HG03064 (cell line): ENCODE measurements around the gene NEK6.
A peak's percentile ranks its signal among the peaks of the same experiment; 100 is the strongest.

ENCODE experiments used
- ATAC-seq: cut with Tn5 transposase; IDR thresholded peaks from one replicate; pipeline ENCODE4 v1.9.1; 2021; ENCODE audit warnings: low read depth; ENCODE audit not compliant: unreplicated experiment

Gene NEK6

GRCh38 chr9:124293718-124294506 is 36.2 kb downstream of the NEK6 start:
- no peak for ATAC-seq

GRCh38 chr9:124295159-124295794 is 37.5 kb downstream of the NEK6 start:
- peak; percentile 36 for ATAC-seq

GRCh38 chr9:124296094-124296493 is 38.3 kb downstream of the NEK6 start:
- no peak for ATAC-seq

DNA sequence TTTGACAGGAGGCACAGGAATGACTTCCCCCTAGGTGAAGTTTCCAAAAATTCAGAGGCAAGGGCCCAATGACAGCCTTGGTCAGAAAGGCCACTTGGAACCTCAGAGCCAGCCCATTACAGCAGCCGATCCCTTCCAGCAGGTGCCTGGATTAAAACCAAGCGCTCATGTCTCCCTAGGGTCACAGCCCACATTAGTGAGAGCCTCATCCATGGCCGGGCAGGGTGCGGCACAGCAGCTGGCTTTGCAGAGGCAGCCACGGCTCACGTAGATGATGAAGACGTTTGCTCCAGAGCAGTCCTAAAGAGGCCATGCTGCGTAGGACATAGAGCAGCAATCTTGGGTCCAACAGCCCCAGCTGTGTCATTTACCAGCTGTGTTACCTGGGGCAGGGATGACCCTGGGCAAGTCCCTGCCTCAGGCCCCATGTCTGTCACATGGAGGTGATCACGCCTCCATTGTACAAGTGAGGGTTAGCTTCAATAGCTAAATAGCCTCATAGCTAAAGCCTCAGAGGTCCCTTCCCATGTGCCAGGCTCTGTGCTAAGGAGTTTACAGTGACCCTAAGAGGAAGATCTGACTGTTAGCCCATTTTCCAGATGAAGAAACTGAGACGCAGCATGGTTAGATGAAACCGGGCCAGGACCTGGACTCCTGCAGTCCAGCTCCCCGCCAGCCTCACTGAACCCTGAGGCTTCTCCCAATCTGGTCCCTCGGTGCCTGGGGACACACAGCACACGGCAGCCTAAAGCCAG is 39.2 kb downstream of the NEK6 start:
- no peak for ATAC-seq

DNA sequence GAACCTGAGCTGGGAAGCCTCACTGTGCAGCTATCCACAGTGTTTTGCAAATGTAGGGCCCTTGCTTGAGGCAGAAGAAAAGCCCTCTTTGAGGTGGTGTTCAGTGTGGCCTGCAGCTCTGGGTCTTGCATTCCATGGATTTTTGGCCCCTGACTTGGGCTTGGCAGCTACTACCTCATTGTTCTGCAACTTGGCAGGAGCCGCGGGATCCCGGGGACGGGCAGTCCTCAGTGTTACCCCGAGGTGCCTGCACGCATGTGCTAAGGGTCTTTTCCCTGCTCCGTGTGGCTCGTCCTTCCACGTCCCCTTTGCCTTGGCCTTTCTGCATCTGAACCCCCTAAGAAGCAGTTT is 39.8 kb downstream of the NEK6 start:
- no peak for ATAC-seq

GRCh38 chr9:124297915-124298645 is 40.3 kb downstream of the NEK6 start:
- no peak for ATAC-seq

DNA sequence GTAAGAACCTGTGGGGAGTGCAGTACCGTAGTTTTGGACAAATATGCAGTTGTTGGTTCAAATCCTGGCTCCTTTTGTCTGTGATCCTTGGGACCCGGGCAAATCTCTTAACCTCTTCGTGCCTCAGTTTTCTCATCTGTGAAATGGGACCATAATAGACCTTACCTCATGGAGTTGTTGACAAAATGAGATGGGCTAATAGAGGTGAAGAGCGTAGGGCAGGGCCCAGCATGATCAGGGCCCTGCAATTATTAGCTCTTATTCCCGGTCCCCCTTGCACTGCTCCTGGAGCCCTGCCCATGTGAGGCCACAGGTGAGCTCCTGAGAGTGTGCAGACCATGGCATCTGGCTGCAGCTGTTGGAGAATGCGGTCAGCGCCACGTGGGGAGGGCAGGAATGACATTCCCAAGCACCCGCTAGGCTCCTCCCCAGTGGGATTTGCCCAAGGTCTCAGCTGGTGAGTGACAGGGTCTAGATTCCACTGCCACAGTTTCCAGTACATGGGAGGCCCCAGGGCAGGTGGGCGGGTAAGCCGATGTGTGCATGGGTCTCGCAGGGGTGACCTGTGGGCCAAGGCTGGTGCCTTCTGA is 41.0 kb downstream of the NEK6 start:
- no peak for ATAC-seq

DNA sequence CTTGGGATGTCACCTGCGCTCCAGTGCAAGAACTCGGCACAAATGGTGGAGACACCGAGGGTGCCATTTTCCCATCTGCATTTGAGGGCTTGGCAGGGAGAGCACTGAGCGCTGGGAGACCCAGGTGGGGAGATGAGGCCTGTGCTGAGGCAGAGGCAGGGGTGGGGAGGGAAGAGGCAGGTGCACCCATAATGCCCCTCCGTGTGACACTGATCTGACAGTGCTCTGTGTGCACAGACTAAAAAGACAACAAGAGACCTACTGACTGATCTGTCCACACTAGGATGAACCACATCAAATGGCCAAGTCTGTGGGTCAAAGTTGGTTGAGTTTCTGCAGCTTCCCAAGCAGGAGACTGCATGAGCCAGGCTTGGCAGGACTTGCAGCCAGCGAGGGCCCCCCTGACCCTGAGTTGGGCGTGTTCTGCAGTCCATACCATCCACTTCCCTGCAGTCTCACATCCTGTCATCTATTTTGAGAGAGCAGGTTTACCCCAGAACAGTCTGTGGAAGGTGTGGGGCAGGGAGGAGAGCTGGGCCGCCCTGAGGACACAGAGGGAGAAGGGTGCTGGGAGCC is 41.9 kb downstream of the NEK6 start:
- no peak for ATAC-seq

DNA sequence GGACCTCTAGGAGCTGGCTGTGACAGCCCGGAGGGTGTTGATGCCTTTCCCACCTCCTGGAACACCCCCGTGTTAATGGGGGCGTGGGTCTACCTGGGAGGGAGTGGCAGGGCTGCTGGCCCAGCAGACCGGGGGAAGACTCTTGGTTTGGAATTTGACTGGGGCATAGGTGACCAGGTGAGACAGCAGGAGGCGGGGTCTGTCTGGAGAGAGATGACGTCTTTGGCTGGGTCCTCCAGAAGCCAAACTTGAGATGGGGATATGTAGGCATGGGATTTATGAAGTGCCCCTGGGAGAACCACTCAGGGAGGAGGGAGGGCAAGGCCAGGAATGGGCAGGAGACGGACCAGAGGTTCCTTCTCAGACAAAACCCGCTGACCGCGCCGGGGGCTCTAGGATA is 42.6 kb downstream of the NEK6 start:
- ATAC-seq: no peak

DNA sequence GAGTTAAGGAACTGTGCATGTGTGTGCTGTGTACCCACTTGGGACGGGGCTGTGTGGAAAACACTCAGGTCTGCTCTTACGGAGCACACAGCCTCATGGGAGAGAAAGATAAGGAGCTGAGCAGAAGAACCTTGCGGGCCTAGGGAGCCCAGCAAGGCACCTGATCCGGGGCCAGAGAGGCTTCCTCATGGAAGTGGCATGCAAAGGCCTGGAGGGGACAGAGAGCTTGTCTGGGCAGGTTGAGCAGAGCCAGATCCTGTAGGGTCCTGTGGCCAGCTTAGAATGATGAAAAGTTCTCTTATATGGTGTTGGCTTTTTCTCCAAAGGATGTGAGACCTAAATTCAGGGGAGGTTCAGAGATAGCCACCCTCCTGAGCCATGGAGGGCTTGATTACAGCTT is 45.2 kb downstream of the NEK6 start:
- no peak for ATAC-seq

- no peak for ATAC-seq
Observed at GRCh38 chr9:124303762-124304161, 46.0 kb downstream of the NEK6 start.

DNA sequence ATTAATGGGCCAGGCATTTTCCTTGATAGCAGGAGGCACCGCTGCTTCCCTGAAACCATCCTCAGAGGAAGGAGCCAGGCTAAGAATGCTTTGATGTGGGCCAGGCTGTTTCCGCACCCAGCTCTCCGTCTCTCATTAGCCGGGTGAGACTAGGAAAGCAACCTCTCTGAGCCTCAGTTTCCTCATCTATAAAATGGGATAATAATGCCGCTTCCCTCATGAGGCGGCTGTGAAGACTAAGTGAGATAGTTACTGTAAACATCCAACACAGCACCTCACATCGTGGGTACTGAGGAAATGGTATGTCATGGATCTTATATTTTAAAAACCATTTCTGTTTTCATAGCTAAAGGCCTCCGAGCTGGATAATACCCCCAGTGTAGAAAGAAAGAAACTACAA is 46.5 kb downstream of the NEK6 start:
- no peak for ATAC-seq

- ATAC-seq: no peak
Observed at GRCh38 chr9:124306098-124306735, 48.5 kb downstream of the NEK6 start.

DNA sequence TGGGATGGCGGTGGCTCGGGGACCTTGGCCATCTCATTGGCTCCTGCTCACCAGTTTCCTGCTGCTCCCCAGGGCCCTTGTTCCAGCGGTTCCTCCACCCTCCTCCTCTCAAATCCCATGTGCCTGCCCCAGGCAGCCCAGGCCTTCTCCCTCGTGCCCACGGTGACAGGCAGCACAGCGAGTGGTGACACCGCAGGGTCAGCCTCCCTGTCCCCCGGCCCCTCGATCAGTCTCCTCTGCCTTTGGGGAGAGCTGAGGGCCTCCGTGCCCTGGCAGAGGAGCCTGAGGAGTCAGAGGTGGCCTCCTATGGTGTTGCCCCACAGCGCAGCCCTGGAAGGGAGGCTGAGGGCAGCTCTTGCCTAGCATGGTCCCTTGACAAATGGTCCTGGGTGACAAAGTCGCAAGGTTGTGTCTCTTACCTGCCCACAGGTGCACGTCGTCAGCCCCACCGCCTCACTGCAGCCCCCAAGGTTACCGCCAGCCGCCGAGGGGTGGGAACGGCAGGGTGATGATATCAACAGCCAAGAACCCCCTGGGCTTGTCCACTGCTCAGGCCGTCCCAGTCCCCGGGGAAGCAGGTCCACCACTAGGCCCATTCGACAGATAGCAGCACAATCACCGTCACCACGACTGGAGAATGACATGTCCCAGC is 49.8 kb downstream of the NEK6 start:
- ATAC-seq: no peak

DNA sequence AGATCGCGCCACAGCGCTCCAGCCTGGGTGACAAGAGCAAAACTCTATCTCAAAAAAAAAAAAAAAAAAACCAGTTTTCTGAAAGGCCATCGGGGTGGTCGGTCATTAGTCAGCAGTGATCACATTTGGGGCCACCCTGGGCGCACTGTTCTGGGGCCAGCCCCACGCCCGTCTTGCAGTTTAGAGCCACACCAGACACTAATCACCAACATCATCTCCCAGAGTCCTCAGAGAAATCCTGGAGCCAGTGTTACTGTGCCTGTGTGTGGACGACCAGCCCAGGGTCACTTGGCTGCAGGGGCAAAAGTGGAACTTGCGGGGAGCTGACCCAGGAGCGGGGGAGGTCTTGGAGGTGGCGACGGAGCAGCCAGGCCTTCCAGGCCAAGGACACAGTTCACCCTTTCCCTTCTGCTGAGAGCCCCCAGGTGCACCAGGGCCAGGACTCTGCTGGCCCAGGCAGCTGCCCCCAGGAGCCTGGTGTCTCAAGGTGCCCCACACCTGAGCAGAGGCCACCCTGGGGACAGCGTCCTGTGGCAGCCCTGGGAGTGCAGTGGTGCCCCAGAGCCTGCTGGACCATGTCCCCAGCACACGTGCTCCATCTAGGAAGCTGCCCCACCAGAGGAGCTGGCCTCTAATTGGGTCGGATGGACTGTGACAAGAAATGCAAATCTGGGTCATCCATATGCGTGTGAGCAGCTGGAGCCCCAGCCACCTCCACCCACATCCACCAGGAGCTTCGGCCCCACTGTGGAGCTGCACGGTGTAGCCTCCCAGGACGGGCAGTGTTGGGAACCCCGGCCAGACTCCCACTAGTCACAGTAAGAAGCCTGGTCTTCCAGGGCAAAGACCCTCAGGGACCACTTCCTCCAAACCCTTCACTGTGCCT is 51.1 kb downstream of the NEK6 start:
- ATAC-seq: no peak

GRCh38 chr9:124309667-124310084 is 51.9 kb downstream of the NEK6 start:
- ATAC-seq: no peak

- no peak for ATAC-seq
Observed at GRCh38 chr9:124311283-124311682, 53.5 kb downstream of the NEK6 start.
